Right lobe of liver (tissue), 6 donors: ENCODE results near the gene CEACAM8. TPM values are rescaled to one million over a fixed set of nuclear protein-coding genes. Genes with fewer than 3 reads are reported as not detected.

Experiments
- ATAC-seq, 4 donors: fragments of 200-7000 bp; cut with Tn5 transposase; one replicate each; pipeline ENCODE4 v1.9.1; 2020; ENCODE audit warnings: mild to moderate bottlenecking in 4 of 4, moderate library complexity in 4 of 4
- DNase-seq, 3 donors: peaks; one replicate each; pipeline ENCODE4 v3.0.0-alpha.2; 2020
- H3K27ac ChIP-seq, 3 donors: fragments of 200-600 bp; one replicate each; pipeline ENCODE4 v1.8.0; 2022
- H3K27me3 ChIP-seq, 2 donors: fragments of 200-600 bp; one replicate each; pipeline ENCODE4 v1.8.0; 2022
- H3K36me3 ChIP-seq, 4 donors: fragments of 200-600 bp; sonication (generic) in 1 of 4; one replicate each; pipeline versions ENCODE4 v1.5.1 to v1.8.0; 2017 to 2022; ENCODE audit warnings: control low read depth in 1 of 4
- H3K4me1 ChIP-seq, 4 donors: fragments of 200-600 bp; sonication (generic) in 1 of 4; one replicate each; pipeline versions ENCODE4 v1.5.1 to v1.8.0; 2017 to 2022; ENCODE audit warnings: control low read depth in 1 of 4
- H3K4me3 ChIP-seq, 3 donors: fragments of 200-600 bp; one replicate each; pipeline ENCODE4 v1.8.0; 2022
- H3K9me3 ChIP-seq, 4 donors: fragments of 200-600 bp; sonication (generic) in 1 of 4; one replicate each; pipeline versions ENCODE4 v1.5.1 to v1.8.0; 2017 to 2022; ENCODE audit warnings: control low read depth in 1 of 4
- POLR2A ChIP-seq: fragments of 450-650 bp; IDR thresholded peaks from one replicate; pipeline ENCODE4 v1.6.1; 2017; ENCODE audit warnings: antibody characterized with exemption, mild to moderate bottlenecking
- WGBS: methylation state at CpG from one replicate; pipeline ENCODE4 v1.1.6; 2018; ENCODE audit warnings: low coverage, low lambda C conversion rate; ENCODE audit not compliant: insufficient coverage; ENCODE audit errors: missing lambda C conversion rate; 5-methylcytosine and 5-hydroxymethylcytosine counted together
- intact Hi-C, 2 donors: fragments of 100-400 bp; cut with DNase I; formaldehyde crosslinking; loops; one replicate each; pipeline versions ENCODE4 v1.11.2 to v1.14.1; 2022
- total RNA-seq, 6 experiments: library from RNA; depleted of rRNA in 2 of 6; stranded (reverse); fragments of >200 nt in 2 of 6; fragmentation: NEBNext Ultra II Directional in 3 of 6; extraction: Animal tissue kit (Norgen Biotek cat#: 25700) in 3 of 6; gene quantifications; one replicate each; pipeline versions ENCODE4 v1.1.0 to v1.2.4, GENCODE V29; 2016 to 2023
- TF ChIP-seq, protein P1 (sequence below), 4 donors: fragments of 200-600 bp in 3 of 4; fragments of 450-650 bp in 1 of 4; IDR thresholded peaks; one replicate each; pipeline versions ENCODE4 v1.5.1 to v1.8.0; 2016 to 2022; ENCODE audit warnings: antibody characterized with exemption in 4 of 4, mild to moderate bottlenecking in 2 of 4
- donor health status: DM: no; HTN: yes; CAD: no.
- donor health status: DM: no; HTN: no; CAD: no.
- donor health status: DM: no; HTN: no; CAD: no.
- donor health status: DM: no; HTN: yes; CAD: no.
- donor health status: DM: no; HTN: yes; CAD: no.

Gene CEACAM8
- total RNA-seq, 6 experiments from 2014 or later = 0.42 to 0.68 (median 0.66) TPM; not detected in 3

DNA sequence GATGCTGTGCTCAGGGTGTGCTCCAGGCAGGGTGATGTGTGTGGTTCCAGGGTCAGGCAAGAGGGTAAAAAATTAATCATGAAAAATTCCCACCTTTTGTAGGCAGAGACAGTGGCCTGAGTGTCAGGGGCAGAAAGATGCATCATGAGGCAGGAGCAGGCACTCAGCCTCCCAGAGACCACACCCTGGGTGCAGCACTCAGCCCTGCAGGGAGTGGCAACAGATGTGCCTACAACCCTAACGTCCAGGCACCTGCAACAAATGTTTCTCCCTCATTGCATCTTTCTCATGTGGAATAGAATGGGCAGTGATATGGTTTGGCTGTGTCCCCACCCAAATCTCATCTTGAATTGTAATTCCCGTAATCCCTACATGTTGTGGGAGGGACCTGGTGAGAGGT, 46.8 kb downstream of the CEACAM8 start:
- Histone ChIP-seq H3K4me1 (no peaks in the 10 kb centered on the region), H3K27me3 (no peaks in the 10 kb centered on the region), H3K4me3 (no peak overlapping the region), H3K9me3 (no peaks in the 10 kb centered on the region), H3K27ac (no peak overlapping the region), H3K36me3 (no peaks in the 10 kb centered on the region)
- no peak for TF ChIP-seq POLR2A
- TF ChIP-seq, protein P1, sequence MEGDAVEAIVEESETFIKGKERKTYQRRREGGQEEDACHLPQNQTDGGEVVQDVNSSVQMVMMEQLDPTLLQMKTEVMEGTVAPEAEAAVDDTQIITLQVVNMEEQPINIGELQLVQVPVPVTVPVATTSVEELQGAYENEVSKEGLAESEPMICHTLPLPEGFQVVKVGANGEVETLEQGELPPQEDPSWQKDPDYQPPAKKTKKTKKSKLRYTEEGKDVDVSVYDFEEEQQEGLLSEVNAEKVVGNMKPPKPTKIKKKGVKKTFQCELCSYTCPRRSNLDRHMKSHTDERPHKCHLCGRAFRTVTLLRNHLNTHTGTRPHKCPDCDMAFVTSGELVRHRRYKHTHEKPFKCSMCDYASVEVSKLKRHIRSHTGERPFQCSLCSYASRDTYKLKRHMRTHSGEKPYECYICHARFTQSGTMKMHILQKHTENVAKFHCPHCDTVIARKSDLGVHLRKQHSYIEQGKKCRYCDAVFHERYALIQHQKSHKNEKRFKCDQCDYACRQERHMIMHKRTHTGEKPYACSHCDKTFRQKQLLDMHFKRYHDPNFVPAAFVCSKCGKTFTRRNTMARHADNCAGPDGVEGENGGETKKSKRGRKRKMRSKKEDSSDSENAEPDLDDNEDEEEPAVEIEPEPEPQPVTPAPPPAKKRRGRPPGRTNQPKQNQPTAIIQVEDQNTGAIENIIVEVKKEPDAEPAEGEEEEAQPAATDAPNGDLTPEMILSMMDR (IDR thresholded peaks at IDR 0.05) = no peak
- ATAC-seq (no peak), DNase-seq (no peak)
- 40% methylated on average over 2 of the region's 2 CpGs for WGBS
- intact Hi-C loops = no loop called here

DNA sequence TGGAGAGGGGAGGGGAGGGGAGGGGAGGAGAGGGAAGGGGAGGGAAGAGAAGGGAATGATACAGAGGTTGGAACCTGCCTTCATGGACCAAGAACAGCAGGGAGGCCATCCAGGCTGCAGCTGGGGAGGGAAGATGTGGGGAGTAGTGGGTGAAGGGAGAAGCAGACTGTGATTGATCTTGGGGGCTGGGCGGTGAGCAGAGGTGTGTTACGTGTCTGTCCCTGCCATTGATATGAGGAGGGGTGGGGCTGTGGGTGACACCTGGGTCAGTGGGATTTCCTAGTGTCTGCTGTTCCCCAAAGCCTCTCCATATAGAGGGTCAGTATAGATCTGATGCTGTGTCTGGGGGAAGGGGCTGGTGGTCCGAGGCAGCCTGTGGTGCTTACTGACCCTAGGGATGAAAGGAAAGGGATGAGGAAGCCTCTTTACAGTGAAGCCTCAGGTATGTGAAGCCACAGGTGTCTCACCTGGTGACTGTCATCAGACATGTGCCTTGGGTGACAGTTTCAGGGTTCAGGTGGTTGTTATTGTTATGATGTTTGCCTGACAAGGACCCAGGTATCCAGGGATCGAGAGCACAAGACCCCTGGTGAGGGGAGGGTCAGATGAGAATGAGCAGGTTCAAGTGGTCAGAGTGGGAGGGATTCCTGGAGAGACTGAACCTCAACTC, 47.8 kb downstream of the CEACAM8 start:
- H3K4me3 ChIP-seq = no peak overlapping the region
- TF ChIP-seq, protein P1 (IDR thresholded peaks at IDR 0.05) = no peak
- no peak for TF ChIP-seq POLR2A
- 33% methylated on average over 1 of the region's 4 CpGs for WGBS

DNA sequence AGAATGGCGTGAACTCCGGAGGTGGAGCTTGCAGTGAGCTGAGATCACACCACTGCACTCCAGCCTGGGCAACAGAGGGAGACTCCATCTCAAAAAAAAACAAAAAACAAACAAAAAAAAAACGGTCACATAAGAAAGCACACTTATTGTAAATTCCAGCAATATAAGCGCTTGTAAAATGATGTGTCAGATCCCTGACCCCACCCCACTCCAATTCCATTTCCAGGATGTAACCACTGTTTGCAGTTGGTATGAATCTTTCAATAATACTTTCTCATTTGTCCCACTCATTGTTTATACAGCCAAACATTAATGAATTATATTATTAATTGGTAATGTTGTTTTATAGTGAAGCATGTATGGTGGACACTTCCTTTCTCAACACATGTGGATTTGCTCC, 50.6 kb downstream of the CEACAM8 start:
- DNase-seq = no peak
- Histone ChIP-seq H3K36me3 (no peaks in the 10 kb centered on the region), H3K9me3 (no peaks in the 10 kb centered on the region), H3K4me3 (no peak overlapping the region), H3K27ac (no peak overlapping the region), H3K4me1 (no peaks in the 10 kb centered on the region), H3K27me3 (no peaks in the 10 kb centered on the region)
- no peak for ATAC-seq
- intact Hi-C loops = no loop called here
- no peak for TF ChIP-seq POLR2A
- TF ChIP-seq, protein P1 (IDR thresholded peaks at IDR 0.05) = no peak
- WGBS = 76% methylated on average over 4 of the region's 4 CpGs

More for the DNA sequence above, 47.8 kb downstream of the CEACAM8 start:
- ATAC-seq (no peak), DNase-seq (peak in 1 of 3 donors; percentile 27)
- Histone ChIP-seq H3K4me1 (no peaks in the 10 kb centered on the region), H3K27me3 (no peaks in the 10 kb centered on the region), H3K9me3 (no peaks in the 10 kb centered on the region), H3K36me3 (no peaks in the 10 kb centered on the region), H3K27ac (no peak overlapping the region)
- intact Hi-C loops = no loop called here

DNA sequence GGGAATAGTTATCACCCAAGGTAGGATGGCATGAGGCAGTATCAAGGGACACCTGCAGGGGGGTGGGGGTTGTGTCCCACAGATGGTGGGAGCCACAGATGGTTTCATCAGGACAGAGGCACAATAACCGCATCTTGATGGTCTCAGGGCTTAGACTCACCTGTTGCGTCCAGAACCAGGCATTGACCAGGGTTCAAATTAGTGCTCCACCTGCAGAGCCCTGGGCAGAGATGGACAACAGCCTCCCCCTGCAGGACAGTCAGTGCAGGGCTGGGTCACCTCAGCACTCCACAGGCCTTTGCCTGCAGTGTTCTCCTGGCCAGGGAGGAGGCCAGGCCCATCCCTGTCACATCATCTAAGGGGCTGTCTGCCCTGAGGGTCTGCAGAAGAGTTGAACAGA, 51.9 kb downstream of the CEACAM8 start:
- DNase-seq = no peak

More for the DNA sequence above, 51.9 kb downstream of the CEACAM8 start:
- no CpG with 5 or more reads among the region's 2 CpGs for WGBS
- Histone ChIP-seq H3K27ac (no peak overlapping the region), H3K36me3 (no peaks in the 10 kb centered on the region), H3K27me3 (no peaks in the 10 kb centered on the region), H3K4me1 (no peaks in the 10 kb centered on the region), H3K4me3 (no peak overlapping the region), H3K9me3 (no peaks in the 10 kb centered on the region)
- intact Hi-C loops = no loop called here
- TF ChIP-seq, protein P1 (IDR thresholded peaks at IDR 0.05) = no peak
- no peak for TF ChIP-seq POLR2A
- no peak for ATAC-seq
